WTC11 (cell line): Measurements from ENCODE around the gene ANO2.

Experiments used
- TF ChIP-seq, protein P1 (sequence below): fragments of 200-600 bp; IDR thresholded peaks from 2 replicates; pipeline ENCODE4 v1.8.0; 2022; ENCODE audit warnings: antibody characterized with exemption
- TF ChIP-seq, protein P2 (sequence below): sonication (generic); formaldehyde crosslinking; IDR thresholded peaks from 2 replicates; pipeline ENCODE4 v1.8.1; 2023; ENCODE audit warnings: mild to moderate bottlenecking, missing genetic modification reagents

DNA sequence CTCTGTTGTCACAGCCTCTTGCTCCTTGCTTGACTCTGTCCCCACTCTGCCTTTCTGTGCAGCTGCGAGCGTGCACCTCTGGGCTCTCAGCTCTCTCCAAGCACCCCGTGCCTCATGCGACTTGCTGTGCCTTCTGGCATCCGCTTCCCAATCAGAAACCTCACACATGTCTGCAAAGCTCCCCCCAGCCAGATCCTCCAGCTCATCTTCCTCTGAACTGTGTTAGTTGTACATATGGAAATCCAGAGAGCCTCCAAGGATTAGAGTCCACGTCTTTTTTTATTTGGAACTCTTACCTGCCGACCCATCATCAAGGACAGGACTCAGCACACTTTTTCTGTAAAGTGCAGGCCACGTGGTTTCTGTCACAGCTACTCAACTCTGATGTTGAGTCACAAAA, 70.5 kb downstream of the ANO2 start:
- TF ChIP-seq, protein P1, sequence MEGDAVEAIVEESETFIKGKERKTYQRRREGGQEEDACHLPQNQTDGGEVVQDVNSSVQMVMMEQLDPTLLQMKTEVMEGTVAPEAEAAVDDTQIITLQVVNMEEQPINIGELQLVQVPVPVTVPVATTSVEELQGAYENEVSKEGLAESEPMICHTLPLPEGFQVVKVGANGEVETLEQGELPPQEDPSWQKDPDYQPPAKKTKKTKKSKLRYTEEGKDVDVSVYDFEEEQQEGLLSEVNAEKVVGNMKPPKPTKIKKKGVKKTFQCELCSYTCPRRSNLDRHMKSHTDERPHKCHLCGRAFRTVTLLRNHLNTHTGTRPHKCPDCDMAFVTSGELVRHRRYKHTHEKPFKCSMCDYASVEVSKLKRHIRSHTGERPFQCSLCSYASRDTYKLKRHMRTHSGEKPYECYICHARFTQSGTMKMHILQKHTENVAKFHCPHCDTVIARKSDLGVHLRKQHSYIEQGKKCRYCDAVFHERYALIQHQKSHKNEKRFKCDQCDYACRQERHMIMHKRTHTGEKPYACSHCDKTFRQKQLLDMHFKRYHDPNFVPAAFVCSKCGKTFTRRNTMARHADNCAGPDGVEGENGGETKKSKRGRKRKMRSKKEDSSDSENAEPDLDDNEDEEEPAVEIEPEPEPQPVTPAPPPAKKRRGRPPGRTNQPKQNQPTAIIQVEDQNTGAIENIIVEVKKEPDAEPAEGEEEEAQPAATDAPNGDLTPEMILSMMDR: no peak
- TF ChIP-seq, protein P2, sequence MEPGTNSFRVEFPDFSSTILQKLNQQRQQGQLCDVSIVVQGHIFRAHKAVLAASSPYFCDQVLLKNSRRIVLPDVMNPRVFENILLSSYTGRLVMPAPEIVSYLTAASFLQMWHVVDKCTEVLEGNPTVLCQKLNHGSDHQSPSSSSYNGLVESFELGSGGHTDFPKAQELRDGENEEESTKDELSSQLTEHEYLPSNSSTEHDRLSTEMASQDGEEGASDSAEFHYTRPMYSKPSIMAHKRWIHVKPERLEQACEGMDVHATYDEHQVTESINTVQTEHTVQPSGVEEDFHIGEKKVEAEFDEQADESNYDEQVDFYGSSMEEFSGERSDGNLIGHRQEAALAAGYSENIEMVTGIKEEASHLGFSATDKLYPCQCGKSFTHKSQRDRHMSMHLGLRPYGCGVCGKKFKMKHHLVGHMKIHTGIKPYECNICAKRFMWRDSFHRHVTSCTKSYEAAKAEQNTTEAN: no peak
